Measurements from ENCODE around the gene MRPS34. TPM values are rescaled to one million over a fixed set of nuclear protein-coding genes. Genes with fewer than 3 reads are reported as not detected.

The MRPS34 gene
- total RNA-seq, 1 experiment from 2014 or later = 109 TPM

GRCh38 chr16:1818873-1819525, 46.1 kb upstream of the MRPS34 start:
- Mint-ChIP-seq H3K4me1 (ENCODE audit: low read depth, unreplicated experiment) (no peaks in the 10 kb centered on the region), H3K4me3 (ENCODE audit: unreplicated experiment) (no peak overlapping the region), H3K9me3 (ENCODE audit: unreplicated experiment) (no peaks in the 10 kb centered on the region), H3K36me3 (ENCODE audit: insufficient read depth, unreplicated experiment) (peaks cover 21% of the 10 kb centered on the region), H3K27ac (ENCODE audit: unreplicated experiment) (no peak overlapping the region), H3K27me3 (ENCODE audit: insufficient read depth, unreplicated experiment) (no peaks in the 10 kb centered on the region)
- BruUV-seq (replicated peaks) = no TSS peak
- Histone ChIP-seq H3K4me3 (ENCODE audit: low read depth, low read length) (no peak overlapping the region), H3K27me3 (replicated peaks; ENCODE audit: control insufficient read depth, insufficient read depth, low read length) (no peaks in the 10 kb centered on the region), H3K36me3 (ENCODE audit: control insufficient read depth, insufficient read depth, low read length) (peaks cover 1% of the 10 kb centered on the region; the same call in 1 of the 2 replicates), H3K4me1 (no peaks in the 10 kb centered on the region), H3K9me3 (no peaks in the 10 kb centered on the region)
- intact Hi-C loops (cut with micrococcal nuclease; ENCODE audit: unreplicated experiment) = no loop called here
- ChIA-PET CTCF (no interaction called here), POLR2A (no interaction called here)
- DNase-seq = no peak
- TF ChIP-seq, protein P1, sequence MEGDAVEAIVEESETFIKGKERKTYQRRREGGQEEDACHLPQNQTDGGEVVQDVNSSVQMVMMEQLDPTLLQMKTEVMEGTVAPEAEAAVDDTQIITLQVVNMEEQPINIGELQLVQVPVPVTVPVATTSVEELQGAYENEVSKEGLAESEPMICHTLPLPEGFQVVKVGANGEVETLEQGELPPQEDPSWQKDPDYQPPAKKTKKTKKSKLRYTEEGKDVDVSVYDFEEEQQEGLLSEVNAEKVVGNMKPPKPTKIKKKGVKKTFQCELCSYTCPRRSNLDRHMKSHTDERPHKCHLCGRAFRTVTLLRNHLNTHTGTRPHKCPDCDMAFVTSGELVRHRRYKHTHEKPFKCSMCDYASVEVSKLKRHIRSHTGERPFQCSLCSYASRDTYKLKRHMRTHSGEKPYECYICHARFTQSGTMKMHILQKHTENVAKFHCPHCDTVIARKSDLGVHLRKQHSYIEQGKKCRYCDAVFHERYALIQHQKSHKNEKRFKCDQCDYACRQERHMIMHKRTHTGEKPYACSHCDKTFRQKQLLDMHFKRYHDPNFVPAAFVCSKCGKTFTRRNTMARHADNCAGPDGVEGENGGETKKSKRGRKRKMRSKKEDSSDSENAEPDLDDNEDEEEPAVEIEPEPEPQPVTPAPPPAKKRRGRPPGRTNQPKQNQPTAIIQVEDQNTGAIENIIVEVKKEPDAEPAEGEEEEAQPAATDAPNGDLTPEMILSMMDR (IDR thresholded peaks at IDR 0.05; ENCODE audit: insufficient read depth in 1 of 2, low read depth in 1 of 2, low read length in 1 of 2, severe bottlenecking in 1 of 2, unreplicated experiment in 1 of 2) = no peak

GRCh38 chr16:1818204-1818872, 45.4 kb upstream of the MRPS34 start:
- Mint-ChIP-seq H3K4me1 (ENCODE audit: low read depth, unreplicated experiment) (no peaks in the 10 kb centered on the region), H3K36me3 (ENCODE audit: insufficient read depth, unreplicated experiment) (peaks cover 22% of the 10 kb centered on the region), H3K27me3 (ENCODE audit: insufficient read depth, unreplicated experiment) (no peaks in the 10 kb centered on the region), H3K4me3 (ENCODE audit: unreplicated experiment) (no peak overlapping the region), H3K9me3 (ENCODE audit: unreplicated experiment) (no peaks in the 10 kb centered on the region), H3K27ac (ENCODE audit: unreplicated experiment) (no peak overlapping the region)
- no peak for DNase-seq
- Histone ChIP-seq H3K9me3 (no peaks in the 10 kb centered on the region), H3K27me3 (replicated peaks; ENCODE audit: control insufficient read depth, insufficient read depth, low read length) (no peaks in the 10 kb centered on the region), H3K4me3 (ENCODE audit: low read depth, low read length) (no peak overlapping the region), H3K36me3 (ENCODE audit: control insufficient read depth, insufficient read depth, low read length) (peaks cover 1% of the 10 kb centered on the region; the same call in 1 of the 2 replicates), H3K4me1 (no peaks in the 10 kb centered on the region)
- CTCF ChIA-PET = no interaction called here
- intact Hi-C loops (cut with micrococcal nuclease; ENCODE audit: unreplicated experiment) = no loop called here
- BruUV-seq (replicated peaks) = no TSS peak
- TF ChIP-seq, protein P1 (IDR thresholded peaks at IDR 0.05; ENCODE audit: insufficient read depth in 1 of 2, low read depth in 1 of 2, low read length in 1 of 2, severe bottlenecking in 1 of 2, unreplicated experiment in 1 of 2) = no peak
- POLR2A ChIA-PET = no interaction called here

GRCh38 chr16:1817716-1818115, 44.8 kb upstream of the MRPS34 start:
- H3K9me3 Mint-ChIP-seq (ENCODE audit: unreplicated experiment) = no peaks in the 10 kb centered on the region
- peaks cover 27% of the 10 kb centered on the region for H3K36me3 Mint-ChIP-seq (ENCODE audit: insufficient read depth, unreplicated experiment)
- H3K4me1 Mint-ChIP-seq (ENCODE audit: low read depth, unreplicated experiment) = no peaks in the 10 kb centered on the region
- ChIA-PET CTCF (interaction anchor here (0.5 kb wide), 1 partner anchor 14 kb away, joined by 3 read pairs; no protein-coding TSS in a partner anchor), POLR2A (no interaction called here)
- H3K27me3 Mint-ChIP-seq (ENCODE audit: insufficient read depth, unreplicated experiment) = no peaks in the 10 kb centered on the region
- intact Hi-C loops (cut with micrococcal nuclease; ENCODE audit: unreplicated experiment) = no loop called here
- no peaks in the 10 kb centered on the region for H3K9me3 ChIP-seq
- no TSS peak for BruUV-seq (replicated peaks)
- H3K4me1 ChIP-seq = no peaks in the 10 kb centered on the region
- TF ChIP-seq, protein P1 (IDR thresholded peaks at IDR 0.05; ENCODE audit: insufficient read depth in 1 of 2, low read depth in 1 of 2, low read length in 1 of 2, severe bottlenecking in 1 of 2, unreplicated experiment in 1 of 2) = no peak
- DNase-seq = no peak
- H3K27me3 ChIP-seq (replicated peaks; ENCODE audit: control insufficient read depth, insufficient read depth, low read length) = no peaks in the 10 kb centered on the region
- no peak overlapping the region for H3K4me3 ChIP-seq (ENCODE audit: low read depth, low read length)
- no peak overlapping the region for H3K27ac Mint-ChIP-seq (ENCODE audit: unreplicated experiment)
- peaks cover 1% of the 10 kb centered on the region; the same call in 1 of the 2 replicates for H3K36me3 ChIP-seq (ENCODE audit: control insufficient read depth, insufficient read depth, low read length)
- H3K4me3 Mint-ChIP-seq (ENCODE audit: unreplicated experiment) = no peak overlapping the region

Data from Caco-2 (cell line).